ENCODE results near the gene KDELR3. TPM values are rescaled to one million over a fixed set of nuclear protein-coding genes. Genes with fewer than 3 reads are reported as not detected.

Gene KDELR3
- total RNA-seq, 1 experiment from 2014 or later, result 7.3 TPM

- no peaks in the 10 kb centered on the region; the same call in none of the 2 replicates for H3K27me3 Mint-ChIP-seq (ENCODE audit: low read depth)
- Histone ChIP-seq H3K14ac (ENCODE audit: insufficient read depth, low read length) (no peak overlapping the region), H4K20me1 (ENCODE audit: control insufficient read depth, insufficient read depth, insufficient read length) (no peaks in the 10 kb centered on the region), H3K18ac (ENCODE audit: insufficient read length, low read depth, low read length) (no peak overlapping the region), H4K5ac (ENCODE audit: insufficient read length, low read depth, low read length) (no peak overlapping the region), H4K8ac (replicated peaks; ENCODE audit: insufficient read length, low read depth, low read length) (no peak overlapping the region), H4K91ac (ENCODE audit: insufficient read length, low read depth, low read length) (no peak overlapping the region), H3K4me2 (ENCODE audit: insufficient read depth, insufficient read length, low read length) (no peak overlapping the region), H3K4me1 (ENCODE audit: insufficient read depth, low read length) (no peaks in the 10 kb centered on the region; the same call in 1 of the 2 replicates), H3K79me2 (ENCODE audit: insufficient read depth, low read length) (no peaks in the 10 kb centered on the region), H3K9me3 (ENCODE audit: control insufficient read depth, low read depth, low read length) (no peaks in the 10 kb centered on the region), H3K27ac (ENCODE audit: insufficient read length, low read depth, low read length) (no peak overlapping the region), H2AK5ac (ENCODE audit: insufficient read length, low read length) (no peak overlapping the region), H2BK20ac (ENCODE audit: low read depth, low read length, poor library complexity, severe bottlenecking) (no peak overlapping the region), H2BK12ac (ENCODE audit: insufficient read length, low read depth, low read length) (no peak overlapping the region), H3K79me1 (ENCODE audit: insufficient read depth, low read depth, low read length, poor library complexity, severe bottlenecking) (no peaks in the 10 kb centered on the region), H3K23me2 (ENCODE audit: insufficient read length, low read depth, low read length, poor library complexity, severe bottlenecking) (no peaks in the 10 kb centered on the region), H3T11ph (ENCODE audit: low read length) (no peak overlapping the region), H2BK15ac (ENCODE audit: low read depth, low read length) (no peak overlapping the region), H2AFZ (ENCODE audit: low read length) (no peak overlapping the region), H3K4ac (ENCODE audit: low read depth, low read length) (no peak overlapping the region), H3K9ac (ENCODE audit: extremely low read depth, insufficient read length, low read length) (no peak overlapping the region), H3K56ac (ENCODE audit: insufficient read length, low read depth, low read length) (no peak overlapping the region), H3K23ac (ENCODE audit: insufficient read length, low read depth, low read length) (no peak overlapping the region), H2BK5ac (ENCODE audit: insufficient read length, low read length) (no peak overlapping the region), H2BK120ac (ENCODE audit: low read depth, low read length, poor library complexity, severe bottlenecking) (no peak overlapping the region), H3K27me3 (ENCODE audit: insufficient read depth, low read length) (no peaks in the 10 kb centered on the region)
- no peak for DNase-seq
- no peak overlapping the region for H3K27ac Mint-ChIP-seq
- no peaks in the 10 kb centered on the region for H3K9me3 Mint-ChIP-seq
- H3K4me3 Mint-ChIP-seq, result no peak overlapping the region
- peaks cover 14 to 15% of the 10 kb centered on the region in 2 experiments for H3K4me1 Mint-ChIP-seq
- TF ChIP-seq CTCF (conservative IDR thresholded peaks at IDR 0.05), result no peak
- WGBS (ENCODE audit: extremely low coverage, insufficient read length, low lambda C conversion rate), result no CpG with 5 or more reads among the region's 2 CpGs
- H3K36me3 Mint-ChIP-seq (ENCODE audit: insufficient read depth in 1 of 3, low read depth in 3 of 3), result no peaks in the 10 kb centered on the region
Measured at GRCh38 chr22:38519453-38520250, 51.8 kb downstream of the KDELR3 start.

All from H9 (cell line).